Spleen (tissue), 7 donors: ENCODE measurements around the gene GPRC5C.

Experiments
- CTCF ChIP-seq, 11 experiments: fragments of 200-600 bp in 7 of 11; fragments of 450-650 bp in 4 of 11; sonication (generic) in 4 of 11; IDR thresholded peaks in 8 of 11; conservative IDR thresholded peaks in 3 of 11; 1 replicate in 7 of 11; 2 replicates in 4 of 11; pipeline versions ENCODE4 v1.4.0 to v1.8.0; 2016 to 2021; ENCODE audit warnings: antibody characterized with exemption in 11 of 11, inconsistent platforms in 4 of 11, mild to moderate bottlenecking in 1 of 11
- POLR2A ChIP-seq, 3 donors: fragments of 450-650 bp; IDR thresholded peaks; one replicate each; pipeline ENCODE4 v1.5.1; 2017; ENCODE audit warnings: antibody characterized with exemption in 3 of 3, mild to moderate bottlenecking in 1 of 3
- POLR2AphosphoS5 ChIP-seq, 3 donors: sonication (generic); formaldehyde crosslinking; IDR thresholded peaks; one replicate each; pipeline ENCODE4 v1.5.1; 2017; ENCODE audit warnings: antibody characterized with exemption in 3 of 3
- donor health status: DM: no; HTN: no; CAD: no; lungs with moderate emphysema.
- donor health status: DM: no; HTN: no; CAD: no.
- donor health status: DM: no; HTN: no; CAD: no.

- TF ChIP-seq POLR2AphosphoS5 (IDR thresholded peaks at IDR 0.05) = no peak
- TF ChIP-seq CTCF (IDR thresholded peaks at IDR 0.05 in 8 of 11, conservative IDR thresholded peaks at IDR 0.05 in 3 of 11) = no peak
- TF ChIP-seq POLR2A (IDR thresholded peaks at IDR 0.05) = no peak
Measured at GRCh38 chr17:74485022-74485743, 53.3 kb downstream of the GPRC5C start.
